ENCODE data around the gene MAGOHB.
"Not testable (repeated sequence)": the region's sequence is repeated elsewhere in the genome, so short reads cannot be mapped to it uniquely, and the experiment has no call there.

The MAGOHB gene

DNA sequence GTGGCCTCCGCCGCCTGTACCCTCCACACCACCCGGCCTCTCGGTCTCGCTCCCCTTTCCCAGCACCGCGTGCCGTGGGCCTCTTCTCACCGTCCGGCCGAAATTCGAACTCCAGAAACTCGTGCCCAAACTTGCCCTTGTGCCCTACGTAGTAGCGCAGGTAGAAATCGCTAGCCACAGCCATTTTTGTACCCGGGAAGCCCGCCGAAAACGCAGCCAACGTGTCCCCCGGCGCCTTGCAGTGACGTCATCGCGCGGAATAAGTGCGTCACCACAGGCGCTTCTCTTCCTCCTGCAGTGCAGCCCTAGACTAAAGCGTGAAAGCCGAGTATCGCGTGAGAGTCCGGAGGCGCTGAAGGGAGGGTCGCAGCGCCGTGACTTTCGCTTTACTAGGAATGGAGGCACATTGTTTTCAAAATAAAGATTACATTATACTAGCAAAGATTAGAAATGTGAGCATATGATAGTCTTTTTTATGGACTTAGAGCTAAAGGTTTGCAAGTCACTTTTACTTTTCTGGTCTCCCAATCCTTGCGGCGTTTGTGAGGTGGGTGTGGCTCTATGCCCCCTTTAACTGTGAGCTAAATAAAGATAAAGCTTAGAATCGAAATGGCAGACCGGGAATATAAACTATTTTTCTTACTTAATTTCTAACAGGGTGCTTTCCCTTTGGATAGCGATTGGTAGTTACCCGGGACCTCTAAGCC, at the start of gene MAGOHB:
Gene MAGOHB, minus strand, starts transcription at position 261 of the 707 bp plus-strand sequence. Its CDS starts 77 bp downstream, at position 184.
- DNase-seq (ENCODE audit: low read depth): peak; percentile 98
- TF ChIP-seq, protein P1, sequence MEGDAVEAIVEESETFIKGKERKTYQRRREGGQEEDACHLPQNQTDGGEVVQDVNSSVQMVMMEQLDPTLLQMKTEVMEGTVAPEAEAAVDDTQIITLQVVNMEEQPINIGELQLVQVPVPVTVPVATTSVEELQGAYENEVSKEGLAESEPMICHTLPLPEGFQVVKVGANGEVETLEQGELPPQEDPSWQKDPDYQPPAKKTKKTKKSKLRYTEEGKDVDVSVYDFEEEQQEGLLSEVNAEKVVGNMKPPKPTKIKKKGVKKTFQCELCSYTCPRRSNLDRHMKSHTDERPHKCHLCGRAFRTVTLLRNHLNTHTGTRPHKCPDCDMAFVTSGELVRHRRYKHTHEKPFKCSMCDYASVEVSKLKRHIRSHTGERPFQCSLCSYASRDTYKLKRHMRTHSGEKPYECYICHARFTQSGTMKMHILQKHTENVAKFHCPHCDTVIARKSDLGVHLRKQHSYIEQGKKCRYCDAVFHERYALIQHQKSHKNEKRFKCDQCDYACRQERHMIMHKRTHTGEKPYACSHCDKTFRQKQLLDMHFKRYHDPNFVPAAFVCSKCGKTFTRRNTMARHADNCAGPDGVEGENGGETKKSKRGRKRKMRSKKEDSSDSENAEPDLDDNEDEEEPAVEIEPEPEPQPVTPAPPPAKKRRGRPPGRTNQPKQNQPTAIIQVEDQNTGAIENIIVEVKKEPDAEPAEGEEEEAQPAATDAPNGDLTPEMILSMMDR (IDR thresholded peaks at IDR 0.05; ENCODE audit: insufficient read depth, low read depth, low read length, missing control alignments): no peak
- H3K4me3 ChIP-seq (ENCODE audit: low read depth, low read length): peak within 1 kb of the TSS; percentile 84

DNA sequence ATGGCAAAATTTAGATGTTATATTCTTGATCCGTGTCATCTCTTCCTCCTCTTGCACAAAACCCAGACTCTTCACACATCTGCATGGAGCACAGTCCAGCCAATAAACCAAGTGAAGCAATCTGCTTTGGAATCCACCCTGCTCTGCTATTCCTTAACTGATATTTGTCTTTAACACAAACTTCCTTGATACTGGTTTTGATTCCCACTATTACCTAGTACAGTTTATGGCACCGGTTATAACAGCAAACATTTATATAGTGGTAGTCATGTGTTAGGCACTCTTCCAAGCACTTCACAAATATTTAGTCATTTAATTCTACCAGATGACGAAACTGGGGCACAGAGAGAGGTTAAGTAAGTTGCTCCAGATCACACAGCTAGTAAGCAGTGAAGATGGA, 47.9 kb upstream of the MAGOHB start:
- TF ChIP-seq, protein P1 (IDR thresholded peaks at IDR 0.05; ENCODE audit: insufficient read depth, low read depth, low read length, missing control alignments): no peak
- H3K4me3 ChIP-seq (ENCODE audit: low read depth, low read length): no peak overlapping the region
- DNase-seq (ENCODE audit: low read depth): no peak

GRCh38 chr12:10654003-10654402, 40.6 kb upstream of the MAGOHB start:
- no peak overlapping the region for H3K4me3 ChIP-seq (ENCODE audit: low read depth, low read length)
- DNase-seq (ENCODE audit: low read depth): no peak
- TF ChIP-seq, protein P1 (IDR thresholded peaks at IDR 0.05; ENCODE audit: insufficient read depth, low read depth, low read length, missing control alignments): no peak

DNA sequence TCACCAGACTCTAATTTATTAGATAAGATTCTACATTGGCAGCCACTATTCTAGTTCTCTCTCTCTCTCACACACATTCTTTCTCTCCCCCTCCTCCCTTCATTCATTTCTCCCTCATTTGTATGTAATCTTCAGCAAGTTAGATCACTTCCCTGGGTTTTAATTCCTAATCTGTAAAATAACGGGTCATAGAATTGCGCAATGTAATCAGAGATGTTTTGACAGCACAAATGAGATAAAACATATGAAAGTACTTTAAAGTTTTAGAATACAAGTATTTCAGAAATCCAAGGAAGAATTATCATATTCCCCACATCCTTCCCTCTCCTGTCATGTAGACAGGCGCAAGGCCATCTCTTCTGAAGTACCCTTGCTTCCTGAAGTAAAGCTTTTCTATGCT, 38.8 kb upstream of the MAGOHB start:
- no peak for DNase-seq (ENCODE audit: low read depth)
- TF ChIP-seq, protein P1 (IDR thresholded peaks at IDR 0.05; ENCODE audit: insufficient read depth, low read depth, low read length, missing control alignments): no peak
- H3K4me3 ChIP-seq (ENCODE audit: low read depth, low read length): no peak overlapping the region

DNA sequence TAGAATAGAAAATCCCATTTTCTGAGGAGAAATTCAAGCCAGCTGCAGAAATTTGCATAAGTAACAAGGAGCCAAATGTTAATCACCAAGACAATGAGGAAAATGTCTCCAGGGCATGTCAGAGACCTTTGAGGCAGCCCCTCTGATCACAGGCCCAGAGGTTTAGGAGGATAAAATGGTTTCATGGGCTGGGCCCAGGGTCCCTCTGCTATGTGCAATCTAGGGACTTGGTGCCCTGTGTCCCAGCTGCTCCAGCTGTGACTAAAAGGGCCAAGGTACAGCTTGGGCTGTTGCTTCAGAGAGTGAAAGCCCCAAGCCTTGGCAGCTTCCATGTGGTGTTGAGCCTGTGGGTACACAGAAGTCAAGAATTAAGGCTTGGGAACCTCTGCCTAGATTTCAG, 33.2 kb upstream of the MAGOHB start:
- H3K4me3 ChIP-seq (ENCODE audit: low read depth, low read length); DNase-seq (ENCODE audit: low read depth): not testable (repeated sequence)

DNA sequence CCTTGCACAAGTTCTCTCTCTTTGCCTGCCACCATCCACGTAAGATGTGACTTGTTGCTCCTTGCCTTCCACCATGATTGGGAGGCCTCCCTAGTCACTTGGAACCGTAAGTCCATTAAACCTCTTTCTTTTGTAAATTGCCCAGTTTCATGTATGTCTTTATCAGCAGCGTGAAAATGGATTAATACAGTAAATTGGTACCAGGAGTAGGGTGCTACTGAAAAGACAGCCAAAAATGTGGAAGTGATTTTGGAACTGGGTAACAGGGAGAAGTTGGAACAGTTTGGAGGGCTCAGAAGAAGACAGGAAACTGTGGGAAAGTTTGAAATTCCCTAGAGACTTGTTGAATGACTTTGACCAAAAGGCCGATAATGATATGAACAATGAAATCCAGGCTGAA, 32.5 kb upstream of the MAGOHB start:
- TF ChIP-seq, protein P1 (IDR thresholded peaks at IDR 0.05; ENCODE audit: insufficient read depth, low read depth, low read length, missing control alignments): no peak
- no peak overlapping the region for H3K4me3 ChIP-seq (ENCODE audit: low read depth, low read length)
- DNase-seq (ENCODE audit: low read depth): no peak

DNA sequence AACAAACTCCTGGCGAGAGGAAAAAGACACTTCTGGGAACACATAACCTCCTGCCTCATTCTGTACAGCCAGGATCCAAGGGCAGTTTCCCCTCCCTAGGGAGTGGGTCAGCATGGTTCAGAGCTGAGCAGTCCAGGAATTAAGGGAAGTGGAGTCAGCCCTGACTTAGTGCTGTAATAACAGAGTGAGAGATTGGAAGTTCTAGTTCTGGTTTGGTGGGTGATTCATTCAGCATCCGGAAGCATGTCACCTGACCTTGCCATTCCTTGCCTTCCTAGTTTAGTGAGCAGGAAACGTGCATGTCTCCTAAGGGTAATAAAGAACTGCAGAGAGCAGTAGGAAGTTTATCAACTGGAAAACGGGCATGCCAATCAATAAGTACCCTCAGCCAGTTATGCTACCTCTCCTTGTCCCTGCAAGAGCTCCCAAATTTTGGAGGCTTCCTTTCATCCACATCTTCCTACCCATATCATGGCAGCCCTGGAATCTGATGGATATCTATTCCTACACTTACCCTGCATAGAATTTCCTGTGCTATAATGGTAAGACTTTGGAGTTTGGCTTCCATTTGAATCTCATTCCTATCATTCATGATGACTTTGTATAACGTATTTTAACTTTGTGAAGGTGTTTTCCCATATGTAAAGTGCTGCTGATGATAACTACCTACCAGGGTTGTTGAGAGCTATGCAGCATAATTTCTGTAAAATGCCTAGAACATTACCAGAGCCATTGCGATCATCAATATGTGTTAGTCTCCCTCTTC, 28.5 kb upstream of the MAGOHB start:
- no peak for DNase-seq (ENCODE audit: low read depth)

More for the DNA sequence above, 28.5 kb upstream of the MAGOHB start:
- no peak overlapping the region for H3K4me3 ChIP-seq (ENCODE audit: low read depth, low read length)
- TF ChIP-seq, protein P1 (IDR thresholded peaks at IDR 0.05; ENCODE audit: insufficient read depth, low read depth, low read length, missing control alignments): no peak

Measured in GM12865 (cell line).